ENCODE data around the gene CST5. TPM values are rescaled to one million over a fixed set of nuclear protein-coding genes. Genes with fewer than 3 reads are reported as not detected.

The CST5 gene
- total RNA-seq, 1 experiment from 2014 or later: not detected

DNA sequence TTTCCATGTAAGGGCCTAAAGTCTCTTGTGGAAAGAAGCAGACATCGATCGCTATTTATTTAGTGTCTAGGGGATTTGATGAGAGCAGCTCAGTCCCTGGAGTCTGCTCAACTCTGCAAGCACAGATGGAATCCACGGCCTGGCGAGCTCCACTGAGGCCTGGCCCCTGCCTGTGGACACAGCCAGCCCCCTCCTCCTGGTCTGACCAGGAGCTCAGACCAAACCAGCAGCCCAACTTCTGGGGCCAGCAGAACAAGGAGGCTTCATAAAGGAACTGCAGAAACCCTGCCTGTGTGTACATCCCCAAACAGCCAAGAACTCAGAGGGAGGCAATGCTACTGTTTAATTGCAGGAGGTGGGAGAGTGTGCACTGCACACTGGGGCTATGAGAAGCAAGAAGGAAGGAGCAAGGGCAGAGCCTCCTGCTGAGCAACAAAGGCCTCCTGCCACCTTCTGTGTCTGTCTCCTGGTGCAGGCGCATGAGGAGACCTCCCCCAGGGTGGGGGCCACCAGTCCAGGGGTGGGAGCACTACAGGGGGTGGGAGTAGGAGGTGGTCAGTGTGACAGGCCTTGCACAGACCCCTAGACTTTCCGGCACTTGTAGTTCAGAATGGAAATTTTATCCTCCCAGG, 3.8 kb downstream of the CST5 start:
- Histone ChIP-seq H3K9me2 (ENCODE audit: insufficient read depth) (no peaks in the 10 kb centered on the region), H3K27me3 (ENCODE audit: insufficient read depth, low read length) (peaks cover 14% of the 10 kb centered on the region), H3K9ac (ENCODE audit: low read length) (no peak overlapping the region), H3K4me2 (ENCODE audit: low read length) (no peak overlapping the region), H3K27ac (ENCODE audit: low read depth, low read length) (no peak overlapping the region), H4K20me1 (ENCODE audit: insufficient read depth) (no peaks in the 10 kb centered on the region), H3K4me1 (ENCODE audit: control insufficient read depth in 1 of 2, insufficient read depth in 2 of 2, low read length in 2 of 2) (no peaks in the 10 kb centered on the region), H3K79me2 (ENCODE audit: insufficient read depth, low read length) (no peaks in the 10 kb centered on the region), H2AFZ (ENCODE audit: low read depth, low read length, poor library complexity, severe bottlenecking) (no peak overlapping the region), H3K4me3 (replicated peaks in 1 of 2; ENCODE audit: low read depth in 1 of 2, low read length in 2 of 2) (no peak overlapping the region), H3K9me3 (ENCODE audit: control insufficient read depth in 1 of 2, insufficient read depth in 1 of 2, low read depth in 1 of 2, low read length in 2 of 2) (no peaks in the 10 kb centered on the region), H3K36me3 (ENCODE audit: control insufficient read depth in 1 of 2, insufficient read depth in 2 of 2, low read length in 2 of 2) (no peaks in the 10 kb centered on the region)
- DNase-seq (ENCODE audit: low read depth, low spot score): no peak
- ChIA-PET CTCF (no interaction called here), POLR2A (no interaction called here), RAD21 (ENCODE audit: low non-redundant PET in 1 of 2, low total read pairs in 2 of 2, uncharacterized antibody in 2 of 2, unreplicated experiment in 2 of 2) (no interaction called here)
- no peak for ATAC-seq
- TF ChIP-seq TCF7L2 (IDR thresholded peaks at IDR 0.05; ENCODE audit: borderline replicate concordance, extremely low read depth, insufficient read depth, insufficient read length): no peak
- TF ChIP-seq EGR1 (IDR thresholded peaks at IDR 0.05; ENCODE audit: low read depth): no peak
- no peak for TF ChIP-seq CEBPB (IDR thresholded peaks at IDR 0.05; ENCODE audit: low read depth)
- no peak for TF ChIP-seq POLR2A (IDR thresholded peaks at IDR 0.05; ENCODE audit: borderline replicate concordance, extremely low read depth, insufficient read depth, insufficient read length)
- no peak for TF ChIP-seq ZFX (IDR thresholded peaks at IDR 0.05)
- no peak for TF ChIP-seq FOSL1 (IDR thresholded peaks at IDR 0.05; ENCODE audit: low read depth)
- TF ChIP-seq ZNF274 (IDR thresholded peaks at IDR 0.05; ENCODE audit: low read depth, low read length): no peak
- TF ChIP-seq SRF (IDR thresholded peaks at IDR 0.05; ENCODE audit: low read depth): no peak
- TF ChIP-seq RAD21 (IDR thresholded peaks at IDR 0.05; ENCODE audit: low read depth): no peak
- TF ChIP-seq SP1 (IDR thresholded peaks at IDR 0.05; ENCODE audit: low read depth): no peak
- TF ChIP-seq EZH2phosphoT487 (IDR thresholded peaks at IDR 0.05; ENCODE audit: borderline replicate concordance): no peak
- no peak for TF ChIP-seq EZH2 (IDR thresholded peaks at IDR 0.05)
- TF ChIP-seq YY1 (IDR thresholded peaks at IDR 0.05; ENCODE audit: extremely low read depth, insufficient replicate concordance, low read depth, low read length): no peak
- no peak for TF ChIP-seq ELF1 (IDR thresholded peaks at IDR 0.05; ENCODE audit: borderline replicate concordance, low read depth)
- TF ChIP-seq, protein P1, sequence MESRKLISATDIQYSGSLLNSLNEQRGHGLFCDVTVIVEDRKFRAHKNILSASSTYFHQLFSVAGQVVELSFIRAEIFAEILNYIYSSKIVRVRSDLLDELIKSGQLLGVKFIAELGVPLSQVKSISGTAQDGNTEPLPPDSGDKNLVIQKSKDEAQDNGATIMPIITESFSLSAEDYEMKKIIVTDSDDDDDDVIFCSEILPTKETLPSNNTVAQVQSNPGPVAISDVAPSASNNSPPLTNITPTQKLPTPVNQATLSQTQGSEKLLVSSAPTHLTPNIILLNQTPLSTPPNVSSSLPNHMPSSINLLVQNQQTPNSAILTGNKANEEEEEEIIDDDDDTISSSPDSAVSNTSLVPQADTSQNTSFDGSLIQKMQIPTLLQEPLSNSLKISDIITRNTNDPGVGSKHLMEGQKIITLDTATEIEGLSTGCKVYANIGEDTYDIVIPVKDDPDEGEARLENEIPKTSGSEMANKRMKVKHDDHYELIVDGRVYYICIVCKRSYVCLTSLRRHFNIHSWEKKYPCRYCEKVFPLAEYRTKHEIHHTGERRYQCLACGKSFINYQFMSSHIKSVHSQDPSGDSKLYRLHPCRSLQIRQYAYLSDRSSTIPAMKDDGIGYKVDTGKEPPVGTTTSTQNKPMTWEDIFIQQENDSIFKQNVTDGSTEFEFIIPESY (IDR thresholded peaks at IDR 0.05; ENCODE audit: extremely low read depth, insufficient replicate concordance, low read length): no peak
- TF ChIP-seq POLR2AphosphoS5 (IDR thresholded peaks at IDR 0.05; ENCODE audit: low read depth, low read length): no peak
- TF ChIP-seq JUND (IDR thresholded peaks at IDR 0.05): no peak
- intact Hi-C loops (cut with micrococcal nuclease): no loop called here
- no TSS peak for BruUV-seq (replicated peaks)

Measured in HCT116 (cell line).